Endothelial cell of umbilical vein (primary cell): Measurements from ENCODE around the gene MTG2. TPM values are rescaled to one million over a fixed set of nuclear protein-coding genes. Genes with fewer than 3 reads are reported as not detected.

Experiments
- BruUV-seq: library from RNA; stranded (reverse); fragments of 400-500 nt; replicated peaks from 2 replicates; lab custom pipeline; 2021; lab: Mats Ljungman, UMichigan
- CTCF ChIA-PET: fragments of 300-600, 350-600 bp; sonication (Branson Sonifier 250); formaldehyde crosslinking; loops from one replicate; lab custom pipeline; 2021; ENCODE audit warnings: antibody characterized with exemption, inconsistent platforms; lab: Charles Lee
- POLR2A ChIA-PET: fragments of 300-600, 350-600 bp; sonication (Branson Sonifier 250); formaldehyde crosslinking; loops from one replicate; lab custom pipeline; 2021; ENCODE audit warnings: antibody characterized with exemption, inconsistent platforms; lab: Charles Lee
- DNase-seq: peaks from one replicate; pipeline ENCODE4 v3.0.0-alpha.2; 2011; ENCODE audit warnings: low read depth, low spot score
- FAIRE-seq: peaks from 2 replicates; lab custom pipeline; 2011; peaks lifted over from hg19 to GRCh38; lab: Jason Lieb, UNC
- H2AFZ ChIP-seq: 2 replicates; pipeline ENCODE4 v1.6.0; 2012; ENCODE audit warnings: low read depth, low read length, control low read depth, inconsistent platforms
- H3K27ac ChIP-seq: 2 replicates; pipeline ENCODE4 v1.5.1; 2011; ENCODE audit warnings: low read depth, mild to moderate bottlenecking, control low read depth, low read length, moderate library complexity; ENCODE audit not compliant: insufficient read depth
- H3K27me3 ChIP-seq, 2 experiments: 2 replicates each; pipeline versions ENCODE4 v1.6.0 to v1.6.1; 2011; ENCODE audit warnings: low read length in 2 of 2, mixed read lengths in 1 of 2; ENCODE audit not compliant: control insufficient read depth in 2 of 2, insufficient read depth in 2 of 2
- H3K36me3 ChIP-seq, 2 experiments: 2 replicates in 1 of 2; 3 replicates in 1 of 2; pipeline ENCODE4 v1.5.1; 2011; ENCODE audit warnings: low read length in 2 of 2, mild to moderate bottlenecking in 1 of 2, moderate library complexity in 1 of 2; ENCODE audit not compliant: control insufficient read depth in 2 of 2, insufficient read depth in 2 of 2; ENCODE audit errors: extremely low read depth in 1 of 2
- H3K4me1 ChIP-seq: 3 replicates; pipeline ENCODE4 v1.5.1; 2011; ENCODE audit warnings: mild to moderate bottlenecking, low read length; ENCODE audit not compliant: control insufficient read depth, insufficient read depth; ENCODE audit errors: extremely low read depth
- H3K4me2 ChIP-seq: 2 replicates; pipeline ENCODE4 v1.6.1; 2011; ENCODE audit warnings: low read length, control low read depth, mixed read lengths; ENCODE audit not compliant: insufficient read depth
- H3K4me3 ChIP-seq, 3 experiments: fragments of 200-600 bp in 1 of 3; sonication (generic), shearing (Covaris generic) in 1 of 3; replicated peaks in 1 of 3; 2 replicates each; pipeline ENCODE4 v1.5.1; 2011 to 2016; ENCODE audit warnings: control low read depth in 3 of 3, low read length in 3 of 3, mild to moderate bottlenecking in 2 of 3, inconsistent platforms in 1 of 3, low read depth in 1 of 3, moderate library complexity in 1 of 3; ENCODE audit not compliant: insufficient read depth in 1 of 3
- H3K79me2 ChIP-seq: 2 replicates; pipeline ENCODE4 v1.6.0; 2012; ENCODE audit warnings: low read length, inconsistent platforms; ENCODE audit not compliant: control insufficient read depth, insufficient read depth
- H3K9ac ChIP-seq: replicated peaks from 2 replicates; pipeline ENCODE3; 2011; ENCODE audit warnings: low read length, control low read depth; ENCODE audit not compliant: insufficient read depth; ENCODE audit errors: extremely low read depth
- H3K9me1 ChIP-seq: replicated peaks from 3 replicates; pipeline ENCODE4 v1.6.0; 2011; ENCODE audit warnings: mild to moderate bottlenecking, low read length; ENCODE audit not compliant: control insufficient read depth, insufficient read depth; ENCODE audit errors: extremely low read depth
- H3K9me3 ChIP-seq: replicated peaks from 2 replicates; pipeline ENCODE4 v1.5.1; 2012; ENCODE audit warnings: low read length, inconsistent platforms; ENCODE audit not compliant: control insufficient read depth, insufficient read depth
- H4K20me1 ChIP-seq: replicated peaks from 2 replicates; pipeline ENCODE3; 2011; ENCODE audit warnings: mild to moderate bottlenecking, low read length; ENCODE audit not compliant: control insufficient read depth, insufficient read depth; ENCODE audit errors: extremely low read depth
- CTCF ChIP-seq, 2 donors: IDR thresholded peaks; 1 replicate in 1 of 2; 2 replicates in 1 of 2; pipeline ENCODE4 v1.5.1; 2011; ENCODE audit warnings: low read length in 2 of 2, mild to moderate bottlenecking in 2 of 2, moderate library complexity in 2 of 2, control low read depth in 1 of 2, inconsistent platforms in 1 of 2, low read depth in 1 of 2; ENCODE audit not compliant: insufficient read depth in 1 of 2; ENCODE audit errors: extremely low read depth in 1 of 2
- FOS ChIP-seq: IDR thresholded peaks from 2 replicates; pipeline ENCODE4 v1.6.1; 2011; ENCODE audit warnings: mild to moderate bottlenecking, low read length, moderate library complexity, borderline replicate concordance; ENCODE audit not compliant: insufficient read depth
- MYC ChIP-seq: IDR thresholded peaks from one replicate; pipeline ENCODE4 v1.6.1; 2011; ENCODE audit warnings: mild to moderate bottlenecking, low read depth, low read length
- dilution Hi-C: fragments of 300-500 bp; cut with MboI; formaldehyde crosslinking; loops from one replicate; pipeline ENCODE4 v1.15.0; 2019; ENCODE audit warnings: low sequenced_read_pairs; ENCODE audit not compliant: extremely low pct_ligation_motif_present
- intact Hi-C: fragments of 100-400 bp; cut with micrococcal nuclease; formaldehyde crosslinking; loops from one replicate; pipeline ENCODE4 v1.10.0; 2022
- polyA plus RNA-seq, 4 experiments: library from polyadenylated mRNA; depleted of rRNA in 3 of 4; stranded (reverse) in 3 of 4; unstranded in 1 of 4; fragments of >200 nt; gene quantifications; 2 replicates each; pipeline versions ENCODE4 v1.2.1 to v1.2.3, GENCODE V29; 2011 to 2012; ENCODE audit warnings: missing spikeins in 1 of 4
- total RNA-seq: library from RNA; stranded (reverse); gene quantifications from 2 replicates; pipeline ENCODE4 v1.2.3, GENCODE V29; 2021
- TF ChIP-seq, protein P1 (sequence below): IDR thresholded peaks from 2 replicates; pipeline ENCODE4 v1.6.1; 2011; ENCODE audit not compliant: insufficient read depth, insufficient read length

MTG2 gene
- total and polyA plus RNA-seq, 2 donors (not counting 3 experiments of a cell fraction or from before 2014, with no cell fraction given) = 19.9 to 31.6 TPM

DNA sequence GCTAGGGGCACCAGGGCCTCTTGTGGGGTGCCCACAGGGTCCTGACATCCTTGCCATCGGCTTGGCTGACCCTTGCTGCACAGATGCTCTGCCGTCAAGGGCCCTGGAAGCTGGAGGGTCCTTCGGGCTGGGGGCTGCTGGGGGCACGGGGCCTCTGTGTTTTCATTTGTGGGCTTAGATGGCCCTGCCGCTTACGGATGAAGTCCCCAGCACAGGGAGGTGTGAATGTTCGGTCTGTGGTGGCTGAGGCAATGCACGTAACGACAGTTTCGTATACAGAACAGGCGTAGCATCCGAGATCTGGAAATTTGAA is 24.8 kb upstream of the MTG2 start:
- Histone ChIP-seq H3K9me3 (no peaks in the 10 kb centered on the region), H3K27me3 (no peaks in the 10 kb centered on the region)
- CTCF ChIA-PET = no interaction called here

More for the DNA sequence above, 24.8 kb upstream of the MTG2 start:
- dilution Hi-C loops = no loop called here
- Histone ChIP-seq H3K27ac (no peak overlapping the region), H3K4me1 (no peaks in the 10 kb centered on the region), H3K9me1 (no peaks in the 10 kb centered on the region), H3K4me2 (no peak overlapping the region), H3K79me2 (peaks cover 50% of the 10 kb centered on the region), H3K9ac (no peak overlapping the region), H3K4me3 (no peak overlapping the region), H4K20me1 (peaks cover 2% of the 10 kb centered on the region), H3K36me3 (peaks cover 11 to 28% of the 10 kb centered on the region in 2 experiments), H2AFZ (no peak overlapping the region)
- POLR2A ChIA-PET = no interaction called here
- BruUV-seq = no TSS peak
- TF ChIP-seq, protein P1, sequence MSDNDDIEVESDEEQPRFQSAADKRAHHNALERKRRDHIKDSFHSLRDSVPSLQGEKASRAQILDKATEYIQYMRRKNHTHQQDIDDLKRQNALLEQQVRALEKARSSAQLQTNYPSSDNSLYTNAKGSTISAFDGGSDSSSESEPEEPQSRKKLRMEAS = no peak
- no peak for TF ChIP-seq FOS
- no peak for TF ChIP-seq CTCF (IDR thresholded peaks at IDR 0.05; ENCODE audit: extremely low read depth in 1 of 2, insufficient read depth in 1 of 2, low read depth in 1 of 2, low read length in 2 of 2)
- no peak for TF ChIP-seq MYC
- intact Hi-C loops = no loop called here
- no peak for DNase-seq
- no peak for FAIRE-seq
